Activated T-helper 1 cell treated with anti-CD3 and anti-CD28 coated beads, Interleukin-12 subunit alpha, Interleukin-12 subunit beta, Interleukin-2, Interleukin-4 antibody, amounts not matched to agents 30 ng/mL and 10 ng/mL and 1 ng/mL, durations not matched to agents 14 hours and 24 hours and 36 hours (primary cell): ENCODE data around the gene OR11H6. TPM values are rescaled to one million over a fixed set of nuclear protein-coding genes. Genes with fewer than 3 reads are reported as not detected.
"Not testable (repeated sequence)": the region's sequence is repeated elsewhere in the genome, so short reads cannot be mapped to it uniquely, and the experiment has no call there.

Experiments used
- DNase-seq: peaks from one replicate; pipeline ENCODE4 v3.0.0; 2021; ENCODE audit warnings: low spot score
- H3K27ac Mint-ChIP-seq: one replicate; pipeline ENCODE4 v1.8.0; 2021; ENCODE audit warnings: mild to moderate bottlenecking, mixed read lengths
- H3K27me3 Mint-ChIP-seq: one replicate; pipeline ENCODE4 v1.8.0; 2022; ENCODE audit warnings: mild to moderate bottlenecking, moderate library complexity, mixed read lengths; ENCODE audit not compliant: insufficient read depth
- H3K36me3 Mint-ChIP-seq: one replicate; pipeline ENCODE4 v1.8.0; 2021; ENCODE audit warnings: low read depth, mixed read lengths
- H3K4me1 Mint-ChIP-seq: one replicate; pipeline ENCODE4 v1.8.0; 2021; ENCODE audit warnings: low read depth, mixed read lengths
- H3K4me3 Mint-ChIP-seq: one replicate; pipeline ENCODE4 v1.8.0; 2021; ENCODE audit warnings: mild to moderate bottlenecking, moderate library complexity, mixed read lengths
- H3K9me3 Mint-ChIP-seq: one replicate; pipeline ENCODE4 v1.8.0; 2021; ENCODE audit warnings: mixed read lengths
- intact Hi-C: fragments of 100-400 bp; cut with micrococcal nuclease; formaldehyde crosslinking; loops from one replicate; pipeline ENCODE4 v1.15.1; 2024
- total RNA-seq: library from RNA; stranded (reverse); gene quantifications from 2 replicates; pipeline ENCODE4 v1.2.3, GENCODE V29; 2022

Gene OR11H6, protein sequence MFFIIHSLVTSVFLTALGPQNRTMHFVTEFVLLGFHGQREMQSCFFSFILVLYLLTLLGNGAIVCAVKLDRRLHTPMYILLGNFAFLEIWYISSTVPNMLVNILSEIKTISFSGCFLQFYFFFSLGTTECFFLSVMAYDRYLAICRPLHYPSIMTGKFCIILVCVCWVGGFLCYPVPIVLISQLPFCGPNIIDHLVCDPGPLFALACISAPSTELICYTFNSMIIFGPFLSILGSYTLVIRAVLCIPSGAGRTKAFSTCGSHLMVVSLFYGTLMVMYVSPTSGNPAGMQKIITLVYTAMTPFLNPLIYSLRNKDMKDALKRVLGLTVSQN
- not detected in 2 replicates for total RNA-seq

GRCh38 chr14:20223410-20223809, at the start of gene OR11H6:
Gene OR11H6, plus strand, starts transcription at chr14:20223710. Its CDS starts 0 bp downstream, at chr14:20223710.
- no peak for DNase-seq
- Mint-ChIP-seq H3K9me3 (no peaks in the 10 kb centered on the region), H3K4me3 (no peak within 1 kb of the TSS), H3K27ac (no peak within 1 kb of the TSS), H3K36me3 (no peaks in the 10 kb centered on the region), H3K4me1 (no peaks in the 10 kb centered on the region), H3K27me3 (peaks cover 9% of the 10 kb centered on the region)
- intact Hi-C loops = no loop called here

GRCh38 chr14:20174205-20174604, 49.3 kb upstream of the OR11H6 start:
- H3K27ac Mint-ChIP-seq, DNase-seq, H3K27me3 Mint-ChIP-seq, H3K4me1 Mint-ChIP-seq, H3K4me3 Mint-ChIP-seq, intact Hi-C loops, H3K9me3 Mint-ChIP-seq, H3K36me3 Mint-ChIP-seq: not testable (repeated sequence)

GRCh38 chr14:20176330-20176729, 47.2 kb upstream of the OR11H6 start:
- H3K27ac Mint-ChIP-seq = no peak overlapping the region
- H3K4me1 Mint-ChIP-seq = no peaks in the 10 kb centered on the region
- H3K36me3 Mint-ChIP-seq = no peaks in the 10 kb centered on the region

DNA sequence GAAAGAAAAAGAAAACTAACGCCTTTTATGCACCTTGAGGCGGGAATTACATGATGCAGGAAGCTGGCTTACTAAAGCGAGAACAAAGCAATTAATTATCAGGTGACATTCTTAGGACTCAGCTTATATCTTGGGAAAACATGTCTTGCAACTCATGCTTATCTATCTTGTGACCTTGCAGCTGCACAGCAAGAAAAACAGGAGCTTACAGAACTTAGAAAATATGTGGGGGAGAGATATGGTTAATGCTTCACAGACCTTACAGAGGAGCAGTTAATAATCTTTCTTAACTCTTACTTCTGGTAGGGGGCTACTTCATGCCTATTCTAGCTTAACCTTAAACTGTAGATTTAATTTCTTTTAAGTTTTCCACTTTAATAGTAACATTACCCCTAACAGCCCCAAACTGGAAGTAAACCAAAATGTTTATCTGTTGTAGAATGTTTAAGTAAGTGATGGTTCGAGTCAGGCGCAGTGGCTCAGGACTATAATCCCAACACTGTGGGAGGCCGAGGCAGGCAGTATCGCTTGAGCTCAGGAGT, 46.0 kb upstream of the OR11H6 start:
- intact Hi-C loops = no loop called here
- no peak overlapping the region for H3K27ac Mint-ChIP-seq

More at GRCh38 chr14:20176330-20176729, 47.2 kb upstream of the OR11H6 start:
- H3K27me3 Mint-ChIP-seq = peaks cover 6% of the 10 kb centered on the region
- no peak overlapping the region for H3K4me3 Mint-ChIP-seq
- H3K9me3 Mint-ChIP-seq = no peaks in the 10 kb centered on the region
- no peak for DNase-seq
- intact Hi-C loops = no loop called here

GRCh38 chr14:20179218-20179617, 44.3 kb upstream of the OR11H6 start:
- no peaks in the 10 kb centered on the region for H3K9me3 Mint-ChIP-seq
- H3K36me3 Mint-ChIP-seq = no peaks in the 10 kb centered on the region
- H3K27ac Mint-ChIP-seq = no peak overlapping the region
- no peak overlapping the region for H3K4me3 Mint-ChIP-seq
- H3K27me3 Mint-ChIP-seq = peaks cover 6% of the 10 kb centered on the region
- DNase-seq = no peak
- intact Hi-C loops = no loop called here
- no peaks in the 10 kb centered on the region for H3K4me1 Mint-ChIP-seq

More for the DNA sequence above, 46.0 kb upstream of the OR11H6 start:
- H3K36me3 Mint-ChIP-seq = no peaks in the 10 kb centered on the region
- H3K4me1 Mint-ChIP-seq = no peaks in the 10 kb centered on the region
- H3K27me3 Mint-ChIP-seq = peaks cover 6% of the 10 kb centered on the region
- no peaks in the 10 kb centered on the region for H3K9me3 Mint-ChIP-seq
- DNase-seq = no peak
- H3K4me3 Mint-ChIP-seq = no peak overlapping the region

DNA sequence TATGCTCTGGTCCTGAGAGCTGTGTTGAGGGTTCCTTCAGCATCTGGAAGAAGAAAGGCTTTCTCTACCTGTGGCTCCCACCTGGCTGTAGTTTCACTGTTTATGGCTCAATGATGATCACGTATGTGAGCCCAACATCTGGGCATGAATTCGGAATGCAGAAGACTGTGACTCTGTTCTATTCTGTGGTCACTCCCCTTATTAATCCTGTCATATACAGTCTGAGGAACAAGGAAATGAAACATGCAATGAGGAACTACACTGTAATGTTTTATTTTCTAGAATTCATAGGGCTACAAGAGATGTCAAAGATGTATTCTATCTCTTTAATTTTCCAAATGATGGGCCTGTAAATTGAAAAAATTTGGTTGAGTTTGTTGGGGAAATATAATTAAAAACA, 43.6 kb upstream of the OR11H6 start:
- intact Hi-C loops = no loop called here
- Mint-ChIP-seq H3K9me3 (no peaks in the 10 kb centered on the region), H3K27me3 (peaks cover 6% of the 10 kb centered on the region), H3K36me3 (no peaks in the 10 kb centered on the region), H3K27ac (no peak overlapping the region), H3K4me1 (no peaks in the 10 kb centered on the region), H3K4me3 (no peak overlapping the region)
- no peak for DNase-seq

GRCh38 chr14:20180486-20180885, 43.0 kb upstream of the OR11H6 start:
- intact Hi-C loops = no loop called here

DNA sequence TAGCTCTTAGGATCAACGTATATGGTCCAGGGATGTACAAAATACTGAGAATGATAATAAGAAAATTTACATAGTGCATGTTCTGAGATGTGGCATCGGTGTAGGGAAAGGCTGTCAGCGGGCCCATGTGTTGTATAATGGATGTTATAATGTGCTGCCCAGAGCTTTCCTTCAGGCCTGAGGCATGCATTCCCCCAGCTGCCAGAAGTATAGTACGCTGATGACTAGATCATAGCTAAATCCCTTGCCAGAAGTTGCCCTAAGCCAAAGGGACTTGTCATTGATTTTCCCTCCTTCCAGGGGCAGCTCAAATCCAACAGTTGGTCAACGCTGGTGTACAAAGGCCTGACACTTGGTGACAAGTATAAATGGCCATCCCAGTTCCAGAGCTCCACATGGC, 39.3 kb upstream of the OR11H6 start:
- H3K27ac Mint-ChIP-seq = no peak overlapping the region
- no peaks in the 10 kb centered on the region for H3K9me3 Mint-ChIP-seq
- peaks cover 8% of the 10 kb centered on the region for H3K27me3 Mint-ChIP-seq
- no peaks in the 10 kb centered on the region for H3K36me3 Mint-ChIP-seq
- H3K4me3 Mint-ChIP-seq = no peak overlapping the region
- no peak for DNase-seq
- intact Hi-C loops = no loop called here
- H3K4me1 Mint-ChIP-seq = no peaks in the 10 kb centered on the region

More at GRCh38 chr14:20180486-20180885, 43.0 kb upstream of the OR11H6 start:
- Mint-ChIP-seq H3K9me3 (no peaks in the 10 kb centered on the region), H3K36me3 (no peaks in the 10 kb centered on the region), H3K27ac (no peak overlapping the region), H3K4me1 (no peaks in the 10 kb centered on the region), H3K27me3 (peaks cover 6% of the 10 kb centered on the region), H3K4me3 (no peak overlapping the region)
- DNase-seq = no peak

DNA sequence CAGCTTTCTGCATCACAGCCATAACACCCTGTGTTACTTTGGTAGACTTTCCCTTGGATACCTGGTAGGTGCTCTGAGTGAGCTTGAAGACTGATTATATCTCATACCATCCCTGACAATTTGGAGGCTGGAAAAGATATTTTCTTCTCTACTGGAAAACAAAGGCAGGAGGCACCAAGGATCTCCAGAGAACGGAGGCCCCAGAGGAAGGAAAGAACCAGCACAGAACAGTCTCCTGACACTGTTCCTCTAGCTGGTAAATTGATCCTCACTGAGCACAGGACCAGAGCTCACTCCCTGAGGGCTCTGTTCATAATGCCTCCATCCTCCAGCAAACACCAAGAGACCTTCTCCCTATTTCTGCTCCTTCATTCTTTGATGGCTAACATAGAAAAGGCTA, 32.9 kb upstream of the OR11H6 start, which contains the start of gene OR11G2:
Gene OR11G2 (plus strand): TSS at position 301 of the 400 bp plus-strand sequence. CDS start 6,542 bp downstream, outside the sequence.
- Mint-ChIP-seq H3K9me3 (no peaks in the 10 kb centered on the region), H3K27ac (no peak within 1 kb of the TSS), H3K27me3 (peaks cover 3% of the 10 kb centered on the region), H3K36me3 (no peaks in the 10 kb centered on the region), H3K4me1 (no peaks in the 10 kb centered on the region), H3K4me3 (no peak within 1 kb of the TSS)
- intact Hi-C loops = no loop called here
- no peak for DNase-seq

- DNase-seq = no peak
- Mint-ChIP-seq H3K27ac (no peak overlapping the region), H3K4me3 (no peak overlapping the region), H3K27me3 (peaks cover 2% of the 10 kb centered on the region), H3K4me1 (no peaks in the 10 kb centered on the region), H3K36me3 (no peaks in the 10 kb centered on the region), H3K9me3 (no peaks in the 10 kb centered on the region)
- intact Hi-C loops = no loop called here
These were observed 32.1 kb upstream of the OR11H6 start for GRCh38 chr14:20191396-20191795.

DNA sequence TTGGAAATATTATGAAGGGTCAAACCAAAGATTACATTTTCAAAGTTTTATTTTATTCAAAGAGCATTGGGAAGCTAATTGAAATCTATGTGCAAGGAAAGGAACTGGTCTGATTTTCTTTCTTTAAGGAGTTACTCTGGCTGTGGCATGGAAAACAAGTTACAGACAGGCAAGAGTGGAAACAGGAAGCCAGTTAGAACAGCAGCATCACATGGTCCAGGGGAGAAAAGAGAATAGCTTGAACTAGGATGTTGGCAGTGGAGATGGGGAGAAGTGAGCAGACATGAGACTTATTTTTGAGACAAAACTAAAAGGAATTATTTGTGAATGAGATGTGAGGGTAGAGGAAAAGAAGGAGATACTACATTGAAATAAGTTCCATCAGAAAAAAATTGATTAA, 29.4 kb upstream of the OR11H6 start:
- intact Hi-C loops = no loop called here
- Mint-ChIP-seq H3K4me3 (no peak overlapping the region), H3K9me3 (no peaks in the 10 kb centered on the region)

DNA sequence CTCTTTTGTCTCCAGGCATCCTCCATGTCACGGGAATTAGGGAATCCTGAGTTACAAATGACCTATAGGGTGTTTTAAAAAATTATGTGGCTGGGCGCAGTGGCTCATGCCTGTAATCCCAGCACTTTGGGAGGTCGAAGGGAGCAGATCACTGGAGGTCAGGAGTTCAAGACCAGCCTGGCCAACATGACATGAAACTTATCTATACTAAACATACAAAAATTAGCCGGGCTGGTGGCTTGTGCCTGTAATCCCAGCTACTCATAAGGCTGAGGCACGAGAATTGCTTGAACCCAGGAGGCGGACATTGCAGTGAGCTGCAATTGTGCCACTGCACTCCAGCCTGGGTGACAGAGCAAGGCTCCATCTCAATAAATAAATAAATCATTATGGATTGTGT, 28.3 kb upstream of the OR11H6 start:
- DNase-seq, intact Hi-C loops, H3K27ac Mint-ChIP-seq, H3K4me1 Mint-ChIP-seq, H3K9me3 Mint-ChIP-seq, H3K27me3 Mint-ChIP-seq, H3K4me3 Mint-ChIP-seq, H3K36me3 Mint-ChIP-seq: not testable (repeated sequence)

More for the DNA sequence above, 29.4 kb upstream of the OR11H6 start:
- DNase-seq = no peak
- Mint-ChIP-seq H3K36me3 (no peaks in the 10 kb centered on the region), H3K4me1 (no peaks in the 10 kb centered on the region), H3K27ac (no peak overlapping the region), H3K27me3 (no peaks in the 10 kb centered on the region)

DNA sequence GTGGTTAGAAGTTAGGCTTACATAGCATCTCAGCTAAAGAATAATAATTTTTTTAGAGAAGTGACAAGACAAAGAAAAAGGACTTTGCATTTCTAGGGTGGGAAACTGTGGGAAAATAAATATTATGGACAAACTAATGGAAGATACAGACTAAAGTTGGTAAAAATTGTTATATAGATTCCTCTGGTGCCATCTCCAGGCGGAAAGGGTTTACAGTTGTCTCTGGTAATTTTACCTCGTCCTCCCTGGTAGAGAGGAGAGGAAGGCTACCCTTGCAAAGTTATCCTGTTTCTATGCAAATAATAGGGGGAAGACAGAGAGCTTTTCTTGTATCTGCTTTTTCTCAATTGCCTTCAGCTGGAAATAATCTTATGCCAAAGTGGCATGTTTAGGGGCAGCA, 27.6 kb upstream of the OR11H6 start:
- Mint-ChIP-seq H3K4me1 (no peaks in the 10 kb centered on the region), H3K27ac (no peak overlapping the region), H3K4me3 (no peak overlapping the region), H3K27me3 (peaks cover 4% of the 10 kb centered on the region), H3K36me3 (no peaks in the 10 kb centered on the region), H3K9me3 (no peaks in the 10 kb centered on the region)
- intact Hi-C loops = no loop called here
- no peak for DNase-seq
